IPS-NIHi11 (cell line): ENCODE results near the gene OTOP2.
"Not testable (repeated sequence)": the region's sequence is repeated elsewhere in the genome, so short reads cannot be mapped to it uniquely, and the experiment has no call there.

Experiments
- DNase-seq: peaks from one replicate; pipeline ENCODE4 v3.0.0; 2012; ENCODE audit warnings: mixed read lengths, low spot score

The OTOP2 gene

GRCh38 chr17:74901353-74902135, 22.5 kb upstream of the OTOP2 start:
- no peak for DNase-seq

DNA sequence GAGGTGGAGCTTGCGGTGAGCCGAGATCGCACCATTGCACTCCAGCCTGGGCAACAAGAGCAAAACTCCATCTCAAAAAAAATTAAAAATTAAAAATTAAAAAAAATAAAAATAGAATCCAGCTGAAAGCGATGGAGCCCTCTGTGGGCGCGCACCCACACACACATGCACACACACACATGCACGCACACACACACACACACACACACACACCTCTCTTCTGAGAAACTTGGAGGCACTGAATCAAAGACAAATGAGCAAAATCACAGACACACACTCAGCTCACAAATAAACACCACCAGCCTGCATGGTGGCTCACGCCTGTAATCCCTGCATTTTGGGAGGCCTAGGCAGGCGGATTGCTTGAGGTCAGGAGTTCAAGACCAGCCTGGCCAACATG, 21.0 kb upstream of the OTOP2 start:
- no peak for DNase-seq

GRCh38 chr17:74903671-74904070, 20.4 kb upstream of the OTOP2 start:
- no peak for DNase-seq

GRCh38 chr17:74904687-74905409, 19.2 kb upstream of the OTOP2 start:
- DNase-seq = no peak

DNA sequence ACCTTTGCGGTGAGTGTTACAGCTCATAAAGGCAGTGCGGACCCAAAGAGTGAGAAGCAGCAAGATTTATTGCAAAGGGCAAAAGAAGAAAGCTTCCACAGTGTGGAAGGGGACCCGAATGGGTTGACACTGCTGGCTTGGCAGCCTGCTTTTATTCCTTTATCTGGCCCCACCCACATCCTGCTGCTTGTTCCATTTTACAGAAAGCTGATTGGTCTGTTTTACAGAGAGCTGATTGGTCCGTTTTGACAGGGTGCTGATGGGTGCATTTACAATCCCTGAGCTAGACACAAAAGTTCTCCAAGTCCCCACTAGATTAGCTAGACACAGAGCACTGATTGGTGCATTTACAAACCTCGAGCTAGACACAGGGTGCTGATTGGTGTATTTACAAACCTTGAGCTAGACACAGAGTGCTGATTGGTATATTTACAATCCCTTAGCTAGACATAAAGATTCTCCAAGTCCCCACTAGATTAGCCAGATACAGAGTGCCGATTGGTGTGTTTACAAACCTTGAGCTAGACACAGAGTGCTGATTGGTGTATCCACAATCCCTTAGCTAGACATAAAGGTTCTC, 17.8 kb upstream of the OTOP2 start:
- not testable (repeated sequence) for DNase-seq

DNA sequence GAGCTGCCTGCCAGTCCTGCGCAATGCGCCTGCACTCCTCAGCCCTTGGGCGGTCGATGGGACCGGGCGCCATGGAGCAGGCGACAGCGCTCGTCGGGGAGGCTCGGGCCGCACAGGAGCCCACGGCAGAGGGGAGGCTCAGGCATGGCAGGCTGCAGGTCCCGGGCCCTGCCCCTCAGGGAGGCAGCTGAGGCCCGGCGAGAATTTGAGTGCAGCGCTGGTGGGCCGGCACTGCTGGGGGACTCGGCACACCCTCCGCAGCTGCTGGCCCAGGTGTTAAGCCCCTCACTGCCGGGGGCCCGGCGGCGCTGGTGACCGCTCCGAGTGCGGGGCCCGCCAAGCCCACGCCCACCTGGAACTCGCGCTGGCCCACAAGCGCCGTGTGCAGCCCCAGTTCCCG, 17.1 kb upstream of the OTOP2 start:
- DNase-seq = no peak

GRCh38 chr17:74909097-74909496, 15.0 kb upstream of the OTOP2 start:
- not testable (repeated sequence) for DNase-seq

- DNase-seq = not testable (repeated sequence)
Measured at GRCh38 chr17:74911423-74911822, 12.7 kb upstream of the OTOP2 start.

GRCh38 chr17:74916136-74916850, 7.8 kb upstream of the OTOP2 start:
- DNase-seq = no peak

DNA sequence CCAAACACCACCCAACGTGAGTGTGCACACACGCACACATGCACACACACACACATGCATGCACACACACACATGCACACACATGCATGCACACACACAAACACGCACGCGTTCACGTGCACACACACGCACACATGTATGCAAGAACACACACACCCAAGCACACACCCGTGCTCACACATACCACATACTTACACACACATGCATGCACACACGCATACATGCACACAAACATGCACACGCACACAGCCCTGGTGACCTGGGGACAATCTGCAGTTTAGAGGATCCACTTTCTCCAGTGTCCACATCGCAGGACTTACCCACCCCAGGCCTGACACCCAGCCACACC, 7.2 kb upstream of the OTOP2 start:
- DNase-seq = no peak

DNA sequence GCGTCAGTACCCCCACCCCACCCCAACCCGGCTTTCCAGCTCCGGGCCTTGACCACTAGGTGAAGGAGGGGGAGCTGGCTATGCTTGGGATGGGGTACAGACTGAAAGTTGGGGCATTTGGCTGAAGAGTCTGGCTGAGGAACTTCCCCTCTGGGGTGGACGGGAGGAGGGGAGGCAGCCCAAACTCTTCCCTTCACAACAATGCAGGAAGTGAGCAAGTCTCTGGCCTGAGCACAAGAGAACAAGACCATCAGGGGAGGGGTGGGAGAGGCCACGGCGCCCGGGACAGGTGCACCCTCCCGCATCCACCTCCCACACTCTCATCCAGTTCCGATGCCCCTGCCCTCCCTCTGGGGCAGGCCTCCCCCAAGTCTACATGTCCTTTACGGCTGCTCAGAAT, 6.6 kb upstream of the OTOP2 start:
- DNase-seq = no peak

GRCh38 chr17:74918906-74919305, 5.2 kb upstream of the OTOP2 start:
- DNase-seq = no peak

DNA sequence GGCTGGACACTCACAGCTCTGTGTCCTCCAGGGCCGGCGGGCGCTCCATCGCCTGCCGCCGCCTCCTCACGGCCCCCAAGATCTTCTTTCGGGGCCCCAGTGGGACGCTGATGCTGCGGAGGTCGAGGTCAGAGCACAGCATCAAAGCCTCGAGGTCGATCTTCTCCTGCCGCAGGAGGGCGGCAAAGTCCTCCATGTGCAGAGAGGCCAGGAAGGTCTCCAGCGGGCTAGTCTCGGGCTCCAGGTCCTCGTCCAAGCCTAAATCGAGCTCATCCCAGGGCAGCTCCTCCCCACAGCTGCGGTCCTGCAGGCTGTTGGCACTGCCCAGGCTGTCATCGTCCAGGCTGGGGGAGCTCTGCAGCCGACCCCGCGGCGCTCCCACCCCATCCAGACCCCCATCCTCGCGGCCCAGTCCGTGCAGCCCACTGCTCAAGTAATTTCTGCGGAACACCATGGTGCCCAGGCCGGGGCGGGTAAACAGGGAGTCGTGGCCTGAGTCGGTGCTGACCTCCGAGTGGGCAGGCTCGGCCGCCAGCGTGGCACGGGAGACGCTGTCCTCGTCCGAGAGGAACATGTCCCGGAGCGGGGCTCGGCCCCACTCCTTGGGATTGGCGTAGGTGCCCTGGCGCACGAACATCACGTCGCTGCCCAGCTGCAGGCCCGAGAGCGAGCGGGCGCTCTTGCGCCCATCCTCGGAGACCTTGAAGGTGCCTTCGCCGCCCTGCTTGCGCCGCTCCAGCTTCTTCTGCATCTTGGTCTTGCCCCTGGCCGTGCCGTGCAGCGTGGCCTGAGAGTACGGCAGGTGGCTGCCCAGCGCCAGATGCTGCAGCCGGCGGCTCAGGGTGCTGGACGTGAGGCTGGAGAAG, 4.4 kb upstream of the OTOP2 start:
- DNase-seq = peak; percentile 69

DNA sequence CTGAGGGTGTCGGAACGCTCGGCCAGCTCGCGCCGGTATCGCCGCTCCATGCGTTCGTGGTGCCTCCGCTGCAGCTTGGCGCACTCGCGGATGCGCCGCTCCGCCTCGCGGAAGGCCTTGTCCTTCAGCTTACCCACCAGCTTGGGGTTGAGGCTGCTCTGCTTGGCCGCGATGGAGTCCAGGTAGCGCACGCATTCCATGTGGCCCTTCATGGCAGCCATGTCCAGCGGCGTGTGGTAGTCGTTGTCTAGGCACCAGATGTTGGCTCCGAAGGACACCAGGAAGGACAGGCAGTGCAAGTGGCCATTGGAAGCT, 3.8 kb upstream of the OTOP2 start:
- no peak for DNase-seq

DNA sequence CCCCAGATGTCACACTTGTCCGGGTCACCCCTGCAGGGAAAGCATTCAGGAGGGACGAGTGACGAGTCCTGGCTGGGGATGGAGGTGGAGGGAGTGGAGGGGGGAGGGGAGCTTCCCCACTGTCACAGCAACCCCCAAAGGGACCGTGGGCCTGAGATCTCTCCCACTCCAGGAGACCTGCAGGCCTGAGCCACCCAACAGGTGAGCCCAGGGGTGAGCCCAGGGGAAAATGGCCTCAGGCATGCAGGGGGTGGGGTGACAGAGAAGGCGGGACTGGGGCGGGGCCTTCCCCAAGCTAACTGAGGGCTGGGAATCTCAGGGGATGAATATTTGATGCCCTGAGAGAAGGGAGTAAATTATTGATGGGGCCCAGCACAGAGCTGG, 3.4 kb upstream of the OTOP2 start:
- peak; percentile 74 for DNase-seq

- DNase-seq = no peak
Measured at GRCh38 chr17:74921026-74921681, 2.9 kb upstream of the OTOP2 start.

GRCh38 chr17:74921769-74922168, 2.3 kb upstream of the OTOP2 start:
- no peak for DNase-seq

GRCh38 chr17:74922172-74922571, 1.9 kb upstream of the OTOP2 start:
- no peak for DNase-seq

- peak; percentile 86 for DNase-seq
Measured at GRCh38 chr17:74922694-74923537, 1.2 kb upstream of the OTOP2 start, which contains the start of gene USH1G. Gene USH1G (minus strand): TSS chr17:74923255. CDS start chr17:74923073, 182 bp downstream.

- peak; percentile 93 for DNase-seq
Measured at GRCh38 chr17:74923538-74924249, 379 bp upstream of the OTOP2 start.
